Stimulated activated memory B cell treated with anti-CD40 and anti-IgM and Interleukin-4, amounts not matched to agents 10 μg/mL and 1 μg/mL and 100 μg/mL, for 72 hours (primary cell): ENCODE measurements around the gene TMEM158.

ENCODE experiments used
- ATAC-seq: fragments of 150-1000 bp; cut with Tn5 transposase; 2 replicates; pipeline ENCODE4 v1.10.0; 2021
- H3K27ac Mint-ChIP-seq: one replicate; pipeline ENCODE4 v1.8.0; 2022; ENCODE audit warnings: mild to moderate bottlenecking, mixed read lengths
- H3K27me3 Mint-ChIP-seq: one replicate; pipeline ENCODE4 v1.8.0; 2022; ENCODE audit warnings: mixed read lengths
- H3K36me3 Mint-ChIP-seq: one replicate; pipeline ENCODE4 v1.8.0; 2022; ENCODE audit warnings: mixed read lengths
- H3K4me1 Mint-ChIP-seq: one replicate; pipeline ENCODE4 v1.8.0; 2022; ENCODE audit warnings: mixed read lengths
- H3K4me3 Mint-ChIP-seq: one replicate; pipeline ENCODE4 v1.8.0; 2022; ENCODE audit warnings: mild to moderate bottlenecking, moderate library complexity, mixed read lengths
- H3K9me3 Mint-ChIP-seq: one replicate; pipeline ENCODE4 v1.8.0; 2022; ENCODE audit warnings: mixed read lengths

Gene TMEM158

DNA sequence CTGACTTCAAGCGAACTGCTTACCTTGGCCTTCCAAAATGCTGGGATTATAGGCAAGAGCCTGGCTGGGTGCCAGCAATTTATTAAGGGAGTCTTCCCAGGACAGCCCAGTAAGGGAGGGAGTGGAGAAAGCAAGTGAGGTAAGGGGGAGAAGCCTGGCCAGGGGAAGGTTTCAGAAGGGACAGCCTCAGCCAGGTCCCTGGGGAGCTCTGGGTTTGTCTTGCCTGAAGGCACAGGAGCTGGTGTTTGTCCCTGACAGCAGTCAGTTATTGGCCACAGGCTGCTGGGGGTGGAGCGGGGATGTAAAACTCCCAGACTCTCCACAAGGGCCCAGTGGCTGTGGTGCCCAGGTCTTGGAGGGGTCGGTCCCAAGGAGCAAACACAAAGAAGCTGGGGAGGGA is 46.9 kb downstream of the TMEM158 start:
- H3K9me3 Mint-ChIP-seq: no peaks in the 10 kb centered on the region
- H3K36me3 Mint-ChIP-seq: no peaks in the 10 kb centered on the region
- no peak overlapping the region for H3K27ac Mint-ChIP-seq
- peaks cover 6% of the 10 kb centered on the region for H3K4me1 Mint-ChIP-seq
- no peak overlapping the region for H3K4me3 Mint-ChIP-seq
- no peak for ATAC-seq
- H3K27me3 Mint-ChIP-seq: peaks cover 62% of the 10 kb centered on the region

GRCh38 chr3:45178183-45179023 is 47.7 kb downstream of the TMEM158 start:
- Mint-ChIP-seq H3K9me3 (no peaks in the 10 kb centered on the region), H3K36me3 (no peaks in the 10 kb centered on the region), H3K27me3 (peaks cover 60% of the 10 kb centered on the region), H3K27ac (no peak overlapping the region), H3K4me1 (peaks cover 6% of the 10 kb centered on the region), H3K4me3 (no peak overlapping the region)
- ATAC-seq: no peak

DNA sequence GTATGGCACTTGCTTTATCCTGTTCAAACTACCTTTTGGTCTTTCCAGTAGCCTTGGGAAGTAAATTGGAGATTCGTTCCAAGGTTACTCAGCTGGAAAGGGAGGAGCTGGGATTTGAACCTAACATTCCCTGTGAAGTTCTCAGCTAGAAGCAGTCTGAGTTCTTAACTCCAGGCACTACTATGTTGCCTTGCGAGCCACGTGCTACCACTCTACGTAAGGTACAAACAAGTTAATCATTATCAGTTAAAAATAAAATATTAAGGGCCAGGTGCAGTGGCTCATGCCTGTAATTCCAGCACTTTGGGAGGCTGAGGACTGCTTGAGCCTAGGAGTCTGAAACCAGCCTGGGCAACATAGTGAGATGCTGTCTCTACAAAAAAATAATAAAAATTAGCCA is 49.2 kb downstream of the TMEM158 start:
- Mint-ChIP-seq H3K36me3 (no peaks in the 10 kb centered on the region), H3K27ac (no peak overlapping the region), H3K4me3 (no peak overlapping the region), H3K27me3 (peaks cover 55% of the 10 kb centered on the region), H3K9me3 (no peaks in the 10 kb centered on the region), H3K4me1 (no peaks in the 10 kb centered on the region)
- ATAC-seq: no peak
